ES-I3 (cell line): ENCODE measurements around the gene ANKRD45.
"Not testable (repeated sequence)": the region's sequence is repeated elsewhere in the genome, so short reads cannot be mapped to it uniquely, and the experiment has no call there.

Experiments used
- H3K36me3 ChIP-seq: 2 replicates; pipeline ENCODE4 v1.6.1; 2013; ENCODE audit warnings: mild to moderate bottlenecking, low read length, control low read depth, moderate library complexity; ENCODE audit not compliant: insufficient read depth
- H3K4me1 ChIP-seq: 2 replicates; pipeline ENCODE4 v1.6.1; 2013; ENCODE audit warnings: mild to moderate bottlenecking, control low read depth, low read length; ENCODE audit not compliant: insufficient read depth
- H3K9ac ChIP-seq: 2 replicates; pipeline ENCODE4 v1.6.1; 2013; ENCODE audit warnings: low read depth, mild to moderate bottlenecking, low read length, moderate library complexity
- H3K9me3 ChIP-seq: 2 replicates; pipeline ENCODE4 v1.6.1; 2013; ENCODE audit warnings: mild to moderate bottlenecking, low read length, moderate library complexity; ENCODE audit not compliant: control insufficient read depth, insufficient read depth

The ANKRD45 gene

DNA sequence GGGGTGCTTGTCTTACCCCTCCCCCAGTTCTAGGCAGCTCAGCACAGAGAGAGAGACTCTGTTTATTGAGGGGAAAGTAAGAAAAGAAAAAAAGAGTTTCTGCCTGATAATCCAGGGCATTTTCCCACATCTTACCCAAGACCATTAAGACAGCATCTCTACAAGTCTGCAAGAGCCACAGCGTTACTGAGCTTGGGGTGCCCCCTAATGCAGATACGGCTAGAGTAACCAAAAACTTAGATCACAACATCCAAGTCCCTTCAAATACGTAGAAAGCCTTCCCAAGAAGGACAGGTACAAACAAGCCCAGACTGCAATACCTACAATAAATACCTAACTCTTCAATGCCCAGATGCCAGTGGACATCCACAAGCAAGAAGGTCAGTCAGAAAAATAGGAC is 40.8 kb downstream of the ANKRD45 start:
- H3K36me3 ChIP-seq = no peaks in the 10 kb centered on the region
- no peak overlapping the region for H3K9ac ChIP-seq
- H3K4me1 ChIP-seq = no peaks in the 10 kb centered on the region
- no peaks in the 10 kb centered on the region for H3K9me3 ChIP-seq

DNA sequence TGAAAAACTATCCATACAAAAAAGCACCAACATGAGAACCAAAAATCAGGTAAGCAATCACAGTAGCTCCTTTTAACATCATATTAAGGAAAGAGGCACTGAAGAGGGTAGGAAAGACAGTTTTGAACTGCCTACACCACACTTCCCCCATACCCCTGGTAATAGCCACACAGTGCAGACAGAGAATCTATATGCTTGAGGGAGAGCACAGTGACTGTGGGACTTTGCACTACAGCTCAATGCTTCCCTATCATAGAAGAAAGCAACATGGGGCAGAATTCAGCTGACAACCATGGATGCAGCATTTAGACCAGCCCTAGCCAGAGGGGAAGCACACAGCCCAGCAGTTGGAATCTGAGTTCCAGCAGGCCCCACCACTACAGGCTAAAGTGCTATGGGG is 42.4 kb downstream of the ANKRD45 start:
- Histone ChIP-seq H3K9ac (no peak overlapping the region), H3K9me3 (no peaks in the 10 kb centered on the region), H3K4me1 (no peaks in the 10 kb centered on the region), H3K36me3 (no peaks in the 10 kb centered on the region)

DNA sequence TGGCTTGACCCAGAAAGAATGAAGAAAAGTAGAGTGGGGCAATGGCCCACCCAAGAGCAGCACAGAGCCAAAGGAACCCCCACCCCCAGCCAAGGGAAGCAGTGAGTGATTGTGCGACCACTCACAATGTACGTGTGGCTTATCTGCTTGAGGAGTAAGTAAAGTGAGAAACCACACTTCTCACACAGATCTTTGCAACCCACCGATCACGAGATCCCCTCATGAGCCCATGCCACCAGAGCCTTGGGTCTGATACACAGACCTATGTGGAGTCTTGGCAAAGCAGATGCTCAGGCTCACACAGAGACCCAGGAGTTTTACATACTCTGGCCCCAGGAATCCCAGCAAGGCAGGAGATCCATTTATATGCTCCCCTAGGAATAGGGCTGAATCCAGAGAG is 52.8 kb downstream of the ANKRD45 start:
- no peak overlapping the region for H3K9ac ChIP-seq
- no peaks in the 10 kb centered on the region for H3K4me1 ChIP-seq
- H3K36me3 ChIP-seq = no peaks in the 10 kb centered on the region
- no peaks in the 10 kb centered on the region; the same call in 1 of the 2 replicates for H3K9me3 ChIP-seq

- not testable (repeated sequence) for H3K36me3 ChIP-seq, H3K9ac ChIP-seq
Observed at GRCh38 chr1:173613086-173613485, 56.6 kb downstream of the ANKRD45 start.

DNA sequence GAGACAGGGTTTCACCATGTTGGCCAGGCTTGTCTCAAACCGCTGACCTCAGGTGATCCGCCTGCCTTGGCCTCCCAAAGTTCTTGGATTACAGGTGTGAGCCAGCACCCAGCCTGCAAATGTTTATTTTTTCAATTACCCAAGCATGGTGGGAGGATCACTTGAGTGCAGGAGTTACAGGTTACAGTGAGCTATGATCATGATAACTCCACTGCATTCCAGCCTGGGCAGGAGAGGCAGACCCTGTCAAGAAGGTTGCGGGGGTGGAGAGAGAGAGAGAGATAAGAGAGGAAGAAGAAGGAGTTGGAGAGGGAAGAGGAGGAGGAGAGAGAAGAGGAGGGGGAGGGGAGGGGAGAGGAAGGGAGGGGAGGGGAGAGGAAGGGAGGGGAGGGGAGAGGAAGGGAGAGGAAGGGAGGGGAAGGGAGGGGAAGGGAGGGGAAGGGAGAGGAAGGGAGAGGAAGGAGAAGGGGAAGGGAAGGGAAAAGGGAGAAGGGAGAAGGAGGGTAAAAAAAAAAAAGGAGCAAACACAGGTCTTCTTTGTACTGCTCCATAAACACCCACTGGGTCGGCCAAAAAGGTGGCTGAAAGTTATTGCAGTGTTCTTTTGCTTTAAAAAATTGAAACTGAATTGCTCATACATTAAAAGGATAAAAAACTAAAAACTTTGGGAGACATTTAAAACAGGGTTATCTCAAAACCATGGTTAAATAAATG is 61.0 kb downstream of the ANKRD45 start:
- H3K4me1 ChIP-seq = no peaks in the 10 kb centered on the region
- no peaks in the 10 kb centered on the region; the same call in 1 of the 2 replicates for H3K36me3 ChIP-seq
- no peak overlapping the region for H3K9ac ChIP-seq
- H3K9me3 ChIP-seq = no peaks in the 10 kb centered on the region; the same call in 1 of the 2 replicates

More at GRCh38 chr1:173613086-173613485, 56.6 kb downstream of the ANKRD45 start:
- not testable (repeated sequence) for H3K9me3 ChIP-seq, H3K4me1 ChIP-seq

- H3K9me3 ChIP-seq = no peaks in the 10 kb centered on the region
- H3K36me3 ChIP-seq = no peaks in the 10 kb centered on the region; the same call in 1 of the 2 replicates
- H3K4me1 ChIP-seq = no peaks in the 10 kb centered on the region
- no peak within 1 kb of the TSS for H3K9ac ChIP-seq
Observed at GRCh38 chr1:173603056-173603591, 66.5 kb downstream of the ANKRD45 start, which contains the start of gene SLC9C2. TSS of gene SLC9C2 (minus strand) at chr1:173603072. CDS start at chr1:173601776, 1,296 bp downstream.

- H3K9me3 ChIP-seq = no peaks in the 10 kb centered on the region
- H3K4me1 ChIP-seq = no peaks in the 10 kb centered on the region
- H3K9ac ChIP-seq = no peak overlapping the region
- H3K36me3 ChIP-seq = no peaks in the 10 kb centered on the region
Observed at GRCh38 chr1:173601588-173601987, 68.1 kb downstream of the ANKRD45 start.

- Histone ChIP-seq H3K4me1 (no peaks in the 10 kb centered on the region), H3K36me3 (no peaks in the 10 kb centered on the region), H3K9ac (no peak overlapping the region), H3K9me3 (no peaks in the 10 kb centered on the region)
Observed at GRCh38 chr1:173596097-173596825, 73.4 kb downstream of the ANKRD45 start.

- not testable (repeated sequence) for H3K4me1 ChIP-seq, H3K9me3 ChIP-seq, H3K9ac ChIP-seq, H3K36me3 ChIP-seq
Observed at GRCh38 chr1:173591138-173591537, 78.5 kb downstream of the ANKRD45 start.

DNA sequence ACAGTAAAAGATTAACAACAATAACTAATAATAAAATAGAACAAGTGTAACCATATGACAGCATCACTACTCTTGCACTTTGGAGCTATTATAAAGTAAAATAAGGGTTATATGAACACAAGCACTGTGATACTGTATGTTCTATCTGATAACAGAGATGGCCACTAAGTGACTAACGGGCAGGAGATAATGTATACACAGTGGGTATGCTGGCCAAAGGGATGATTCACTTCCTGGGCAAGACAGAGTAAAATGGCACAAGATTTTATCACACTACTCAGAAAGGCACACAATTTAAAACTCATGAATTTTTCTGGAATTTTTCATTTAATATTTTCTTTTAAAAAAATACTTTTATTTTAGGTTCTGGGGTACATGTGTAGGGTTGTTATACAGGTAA is 79.1 kb downstream of the ANKRD45 start:
- no peaks in the 10 kb centered on the region for H3K9me3 ChIP-seq
- H3K9ac ChIP-seq = no peak overlapping the region
- H3K4me1 ChIP-seq = no peaks in the 10 kb centered on the region; the same call in 1 of the 2 replicates
- no peaks in the 10 kb centered on the region for H3K36me3 ChIP-seq

- H3K9ac ChIP-seq = no peak overlapping the region
- no peaks in the 10 kb centered on the region for H3K9me3 ChIP-seq
- no peaks in the 10 kb centered on the region for H3K36me3 ChIP-seq
- no peaks in the 10 kb centered on the region for H3K4me1 ChIP-seq
Observed at GRCh38 chr1:173581383-173582079, 88.1 kb downstream of the ANKRD45 start.

DNA sequence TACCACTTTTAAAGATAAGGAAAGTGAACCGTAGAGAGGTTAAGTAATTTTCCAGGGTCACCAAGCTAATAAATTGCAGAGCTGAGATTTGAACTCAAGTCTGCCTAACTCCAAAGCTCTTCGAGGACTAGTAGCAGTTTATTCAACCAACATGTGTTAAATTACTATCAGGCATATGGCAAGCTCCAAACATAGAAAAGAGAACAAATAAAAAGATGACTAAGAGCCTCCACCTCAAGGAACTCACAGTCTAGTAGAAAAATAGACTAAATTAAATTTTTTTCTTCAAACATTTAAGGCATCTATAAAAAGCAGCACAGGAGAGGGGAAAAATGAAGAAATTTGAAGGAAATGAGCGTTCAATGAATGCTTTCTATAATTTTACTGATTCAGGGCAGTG is 89.0 kb downstream of the ANKRD45 start:
- no peaks in the 10 kb centered on the region for H3K9me3 ChIP-seq

DNA sequence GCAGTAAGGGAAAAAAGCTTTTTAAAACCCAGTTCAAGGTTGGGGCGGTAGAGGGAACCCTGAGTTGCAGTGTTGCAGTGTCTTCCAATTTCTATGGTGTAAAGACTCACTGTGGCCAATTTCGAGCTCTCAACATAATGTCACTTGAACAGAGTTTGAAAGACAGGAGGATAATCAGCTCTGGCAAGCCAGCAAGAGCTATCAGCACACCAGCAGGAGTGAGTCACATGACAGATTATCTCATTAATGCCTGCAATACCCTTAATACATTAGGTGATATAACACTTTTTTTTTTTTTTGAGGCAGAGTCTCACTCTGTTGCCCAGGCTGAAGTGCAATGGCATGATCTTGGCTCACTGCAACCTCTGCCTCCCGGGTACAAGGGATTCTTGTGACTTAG is 89.6 kb downstream of the ANKRD45 start:
- H3K9ac ChIP-seq = no peak overlapping the region
- H3K36me3 ChIP-seq = no peaks in the 10 kb centered on the region
- no peaks in the 10 kb centered on the region for H3K4me1 ChIP-seq
- H3K9me3 ChIP-seq = no peaks in the 10 kb centered on the region

More for the DNA sequence above, 89.0 kb downstream of the ANKRD45 start:
- no peaks in the 10 kb centered on the region for H3K4me1 ChIP-seq
- no peak overlapping the region for H3K9ac ChIP-seq
- no peaks in the 10 kb centered on the region for H3K36me3 ChIP-seq

- H3K9me3 ChIP-seq = no peaks in the 10 kb centered on the region
- no peak overlapping the region for H3K9ac ChIP-seq
- H3K4me1 ChIP-seq = no peaks in the 10 kb centered on the region
- no peaks in the 10 kb centered on the region for H3K36me3 ChIP-seq
Observed at GRCh38 chr1:173573596-173573995, 96.1 kb downstream of the ANKRD45 start.
